Stomach (tissue), 9 donors: ENCODE results near the gene SFXN5. TPM values are rescaled to one million over a fixed set of nuclear protein-coding genes. Genes with fewer than 3 reads are reported as not detected.

Experiments
- DNase-seq, 2 donors: peaks; one replicate each; pipeline versions ENCODE4 v3.0.0 to v3.0.0-alpha.2; 2013 to 2019
- H3K27ac ChIP-seq, 5 donors: fragments of 200-600 bp in 4 of 5; sonication (generic) in 4 of 5; one replicate each; pipeline ENCODE4 v1.5.1; 2013 to 2019; ENCODE audit warnings: mild to moderate bottlenecking in 1 of 5, moderate library complexity in 1 of 5
- H3K27me3 ChIP-seq, 3 donors: fragments of 200-600 bp; sonication (generic); one replicate each; pipeline ENCODE4 v1.5.1; 2017 to 2019; ENCODE audit warnings: mixed run types in 1 of 3
- H3K36me3 ChIP-seq, 4 donors: fragments of 200-600 bp; sonication (generic); 1 replicate in 3 of 4; 2 replicates in 1 of 4; pipeline ENCODE4 v1.5.1; 2016 to 2019
- H3K4me1 ChIP-seq, 4 donors: fragments of 200-600 bp; sonication (generic); one replicate each; pipeline ENCODE4 v1.5.1; 2016 to 2019
- H3K4me3 ChIP-seq, 4 donors: fragments of 200-600 bp; sonication (generic) in 3 of 4; one replicate each; pipeline ENCODE4 v1.5.1; 2016 to 2019; ENCODE audit warnings: mild to moderate bottlenecking in 1 of 4
- H3K9me3 ChIP-seq, 4 donors: fragments of 200-600 bp; sonication (generic); one replicate each; pipeline ENCODE4 v1.5.1; 2016 to 2019
- EP300 ChIP-seq: sonication (generic); formaldehyde crosslinking; IDR thresholded peaks from one replicate; pipeline ENCODE4 v1.6.1; 2017; ENCODE audit warnings: antibody characterized with exemption
- POLR2A ChIP-seq, 4 donors: fragments of 450-650 bp; IDR thresholded peaks; one replicate each; pipeline ENCODE4 v1.6.1; 2016; ENCODE audit warnings: antibody characterized with exemption in 4 of 4, control low read depth in 2 of 4, mild to moderate bottlenecking in 1 of 4, moderate library complexity in 1 of 4
- POLR2AphosphoS5 ChIP-seq, 3 donors: sonication (generic); formaldehyde crosslinking; IDR thresholded peaks; one replicate each; pipeline ENCODE4 v1.6.1; 2016; ENCODE audit warnings: antibody characterized with exemption in 3 of 3
- WGBS, 5 donors: extraction: QIAGEN DNeasy Blood & Tissue Kit in 3 of 5; methylation state at CpG; one replicate each; pipeline versions ENCODE4 v1.1.5 to v1.1.7; 2013 to 2018; 5-methylcytosine and 5-hydroxymethylcytosine counted together
- intact Hi-C: fragments of 100-400 bp; cut with DNase I; formaldehyde crosslinking; loops from one replicate; pipeline ENCODE4 v1.15.1; 2023; ENCODE audit warnings: low total_unique reads
- polyA plus RNA-seq, 3 donors: library from polyadenylated mRNA; stranded (reverse); fragments of 200-250 nt; gene quantifications; one replicate each; pipeline ENCODE4 v1.2.3, GENCODE V29; 2013
- total RNA-seq, 5 donors: library from RNA; depleted of rRNA; stranded (reverse); fragments of >200 nt; gene quantifications; one replicate each; pipeline versions ENCODE4 v1.1.0 to v1.2.3, GENCODE V29; 2014 to 2016
- TF ChIP-seq, protein P1 (sequence below), 7 experiments: fragments of 450-650 bp in 4 of 7; fragments of 200-600 bp in 3 of 7; sonication (generic) in 3 of 7; IDR thresholded peaks; one replicate each; pipeline ENCODE4 v1.5.1; 2016 to 2019; ENCODE audit warnings: antibody characterized with exemption in 7 of 7, control low read depth in 2 of 7, mild to moderate bottlenecking in 1 of 7
- donor health status: healthy with polysubstance abuse.
- donor health status: Bipolar disorder and iron deficiency.
- donor health status: healthy.

SFXN5 gene
- total and polyA plus RNA-seq, 8 donors: 2.7 to 118 (median 17.2) TPM

DNA sequence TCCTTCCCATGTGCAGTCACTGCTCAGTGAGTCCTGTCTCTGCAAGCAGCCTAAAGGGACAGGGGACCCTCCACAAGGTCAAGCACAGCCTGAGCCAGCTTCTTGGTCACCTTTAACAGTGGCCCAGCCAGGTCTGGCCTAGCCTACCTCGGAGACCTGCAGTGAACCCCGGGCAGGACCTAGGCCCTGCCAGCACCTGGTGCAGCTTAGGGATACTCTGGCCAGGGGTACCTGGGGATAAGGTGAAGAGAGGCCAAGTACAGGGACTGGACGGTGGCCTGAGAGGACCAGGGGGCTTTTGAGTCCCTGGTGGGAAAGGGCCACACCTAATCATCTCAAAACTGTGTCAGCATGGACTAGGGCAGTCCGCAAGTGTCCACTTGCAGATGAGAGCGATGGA is 86.4 kb downstream of the SFXN5 start:
- Histone ChIP-seq H3K9me3 (no peaks in the 10 kb centered on the region), H3K27ac (peak overlapping the region; percentile 23 to 72 (median 65)), H3K4me3 (no peak overlapping the region), H3K27me3 (no peaks in the 10 kb centered on the region), H3K4me1 (peaks cover 20 to 43% (median 37%) of the 10 kb centered on the region in 4 donors), H3K36me3 (peaks cover 4 to 31% (median 19%) of the 10 kb centered on the region in 4 donors)
- intact Hi-C loops: no loop called here
- TF ChIP-seq, protein P1, sequence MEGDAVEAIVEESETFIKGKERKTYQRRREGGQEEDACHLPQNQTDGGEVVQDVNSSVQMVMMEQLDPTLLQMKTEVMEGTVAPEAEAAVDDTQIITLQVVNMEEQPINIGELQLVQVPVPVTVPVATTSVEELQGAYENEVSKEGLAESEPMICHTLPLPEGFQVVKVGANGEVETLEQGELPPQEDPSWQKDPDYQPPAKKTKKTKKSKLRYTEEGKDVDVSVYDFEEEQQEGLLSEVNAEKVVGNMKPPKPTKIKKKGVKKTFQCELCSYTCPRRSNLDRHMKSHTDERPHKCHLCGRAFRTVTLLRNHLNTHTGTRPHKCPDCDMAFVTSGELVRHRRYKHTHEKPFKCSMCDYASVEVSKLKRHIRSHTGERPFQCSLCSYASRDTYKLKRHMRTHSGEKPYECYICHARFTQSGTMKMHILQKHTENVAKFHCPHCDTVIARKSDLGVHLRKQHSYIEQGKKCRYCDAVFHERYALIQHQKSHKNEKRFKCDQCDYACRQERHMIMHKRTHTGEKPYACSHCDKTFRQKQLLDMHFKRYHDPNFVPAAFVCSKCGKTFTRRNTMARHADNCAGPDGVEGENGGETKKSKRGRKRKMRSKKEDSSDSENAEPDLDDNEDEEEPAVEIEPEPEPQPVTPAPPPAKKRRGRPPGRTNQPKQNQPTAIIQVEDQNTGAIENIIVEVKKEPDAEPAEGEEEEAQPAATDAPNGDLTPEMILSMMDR (IDR thresholded peaks at IDR 0.05): no peak
- TF ChIP-seq POLR2A (IDR thresholded peaks at IDR 0.05): no peak
- TF ChIP-seq POLR2AphosphoS5 (IDR thresholded peaks at IDR 0.05): no peak
- no peak for TF ChIP-seq EP300
- DNase-seq: no peak
- 71 to 87% (median 76%) methylated on average over 5 of the region's 5 CpGs for WGBS, 5 donors

DNA sequence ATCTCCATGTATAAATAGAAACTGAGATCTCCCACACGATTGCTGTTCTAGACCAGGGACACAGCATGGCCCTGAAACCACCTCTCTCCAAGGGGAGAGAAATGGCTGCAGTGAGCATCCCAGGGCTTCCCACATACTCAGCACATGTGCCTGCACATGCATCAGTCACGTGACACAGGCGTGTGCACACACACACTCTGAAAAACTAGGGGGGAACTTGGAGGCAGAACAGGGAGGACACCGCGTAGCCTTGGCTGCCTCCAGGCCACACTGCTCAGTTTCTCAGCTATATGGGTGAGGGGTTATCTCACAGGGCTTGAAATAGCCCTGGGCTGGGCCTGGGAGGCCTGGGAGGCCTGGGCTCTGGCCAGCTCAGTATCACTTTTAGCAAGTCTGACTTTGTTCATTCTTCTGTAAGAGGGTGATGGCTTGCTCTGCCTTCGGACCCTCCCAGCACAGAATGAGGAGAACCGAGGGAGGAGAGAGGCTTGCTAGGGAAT is 87.3 kb downstream of the SFXN5 start:
- Histone ChIP-seq H3K36me3 (peaks cover 4 to 31% (median 16%) of the 10 kb centered on the region in 4 donors), H3K27me3 (no peaks in the 10 kb centered on the region), H3K4me1 (peaks cover 20 to 43% (median 38%) of the 10 kb centered on the region in 4 donors), H3K4me3 (no peak overlapping the region), H3K9me3 (no peaks in the 10 kb centered on the region), H3K27ac (peak overlapping the region; percentile 23 to 72 (median 65))
- intact Hi-C loops: no loop called here
- TF ChIP-seq POLR2A (IDR thresholded peaks at IDR 0.05) (no peak), POLR2AphosphoS5 (IDR thresholded peaks at IDR 0.05) (peak in 1 of 3 donors; percentile 20)
- DNase-seq: peak; percentile 66 to 77
- 31 to 67% (median 47%) methylated on average over 6 to 7 of the region's 7 CpGs for WGBS, 5 donors

DNA sequence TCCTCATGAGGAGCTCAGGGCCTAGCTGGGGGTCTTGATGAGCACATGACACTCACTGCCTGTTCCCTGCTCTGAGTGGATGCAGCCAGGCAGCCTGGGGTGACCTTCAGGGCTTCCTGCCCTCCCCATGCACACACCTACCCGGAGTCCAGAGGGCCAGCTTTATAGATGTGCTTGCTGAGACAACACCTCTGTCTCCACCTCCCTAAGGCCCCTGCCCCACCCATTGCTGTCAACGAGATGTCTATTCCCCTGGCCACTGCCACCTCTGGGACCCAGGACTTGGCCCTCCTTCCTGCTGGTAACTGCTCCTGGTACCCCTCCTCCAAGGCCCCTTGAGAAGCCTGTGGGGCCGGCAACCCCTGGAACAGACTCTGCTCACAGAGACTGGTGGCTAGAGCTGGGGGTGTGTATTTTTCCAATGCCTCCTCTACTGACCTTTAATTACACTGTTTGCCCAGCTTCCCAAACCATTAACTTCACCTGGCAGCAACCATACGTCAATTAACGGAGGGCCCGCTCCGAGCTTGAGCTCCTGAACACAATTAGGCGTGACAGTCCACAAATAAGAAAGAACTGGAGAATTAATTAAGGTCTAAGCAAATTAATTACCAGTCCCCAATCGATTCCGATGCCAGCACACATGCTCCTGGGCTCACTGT is 87.9 kb downstream of the SFXN5 start:
- peak; percentile 52 for DNase-seq
- H3K9me3 ChIP-seq: no peaks in the 10 kb centered on the region
- peaks cover 4 to 29% (median 14%) of the 10 kb centered on the region in 4 donors for H3K36me3 ChIP-seq
- intact Hi-C loops: no loop called here
- peaks cover 20 to 43% (median 38%) of the 10 kb centered on the region in 4 donors for H3K4me1 ChIP-seq
- H3K27ac ChIP-seq: peak overlapping the region; percentile 23 to 72 (median 65)
- WGBS, 5 donors: 31 to 52% (median 48%) methylated on average over 9 to 10 of the region's 10 CpGs
- H3K4me3 ChIP-seq: no peak overlapping the region
- TF ChIP-seq POLR2A (IDR thresholded peaks at IDR 0.05) (no peak), POLR2AphosphoS5 (IDR thresholded peaks at IDR 0.05) (no peak), EP300 (no peak)
- TF ChIP-seq, protein P1 (IDR thresholded peaks at IDR 0.05): no peak
- no peaks in the 10 kb centered on the region for H3K27me3 ChIP-seq

DNA sequence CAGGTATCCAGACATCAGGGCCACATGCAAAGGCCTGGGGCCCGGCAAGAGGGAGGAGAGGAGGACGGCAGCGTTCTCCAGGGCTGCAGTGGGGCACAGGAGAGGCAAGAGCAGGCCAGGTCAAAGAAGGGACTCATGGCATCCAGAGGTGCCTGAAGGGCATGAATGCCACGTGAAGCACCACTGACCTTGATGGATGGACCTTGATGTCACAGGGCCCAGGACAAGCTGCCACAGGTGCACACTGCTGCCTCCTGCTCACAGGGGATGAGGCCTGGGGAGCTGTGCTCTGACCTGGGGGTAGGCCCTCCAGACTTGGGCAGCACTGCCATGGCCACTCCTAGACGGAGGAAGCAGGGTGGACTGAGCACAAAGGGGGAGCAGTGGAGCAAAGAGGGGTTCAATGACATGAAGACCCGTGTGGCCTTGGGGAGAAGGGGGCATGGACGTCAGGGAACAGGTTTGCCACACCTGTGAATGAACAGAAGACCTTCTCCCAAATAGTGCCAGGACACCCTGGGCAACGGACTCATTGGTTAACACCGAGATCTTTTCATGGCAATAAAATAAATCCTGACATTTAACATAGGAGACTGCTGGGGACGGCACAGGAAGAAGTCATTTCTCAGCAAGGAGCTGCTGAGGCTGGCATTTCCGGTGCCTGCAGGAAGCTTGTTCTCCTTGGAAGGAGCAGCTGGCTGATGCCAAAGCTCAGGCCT is 88.6 kb downstream of the SFXN5 start:
- H3K4me3 ChIP-seq: no peak overlapping the region
- no peaks in the 10 kb centered on the region for H3K9me3 ChIP-seq
- TF ChIP-seq POLR2AphosphoS5 (IDR thresholded peaks at IDR 0.05): no peak
- no peak for TF ChIP-seq POLR2A (IDR thresholded peaks at IDR 0.05)
- TF ChIP-seq, protein P1 (IDR thresholded peaks at IDR 0.05): no peak
- WGBS, 5 donors: 80 to 88% (median 83%) methylated on average over 11 of the region's 11 CpGs
- DNase-seq: no peak
- H3K36me3 ChIP-seq: peaks cover 4 to 23% (median 10%) of the 10 kb centered on the region in 4 donors
- H3K27ac ChIP-seq: peak overlapping the region in 4 of 5 donors; percentile 23 to 72 (median 66)
- peaks cover 20 to 43% (median 38%) of the 10 kb centered on the region in 4 donors for H3K4me1 ChIP-seq
- intact Hi-C loops: no loop called here
- no peaks in the 10 kb centered on the region for H3K27me3 ChIP-seq
